Measurements from ENCODE around the gene PYROXD2.

The PYROXD2 gene

GRCh38 chr10:98453729-98454128 is 38.7 kb upstream of the PYROXD2 start:
- peaks cover 21% of the 10 kb centered on the region for H3K27me3 ChIP-seq (ENCODE audit: control insufficient read depth, low read length)
- TF ChIP-seq, protein P1, sequence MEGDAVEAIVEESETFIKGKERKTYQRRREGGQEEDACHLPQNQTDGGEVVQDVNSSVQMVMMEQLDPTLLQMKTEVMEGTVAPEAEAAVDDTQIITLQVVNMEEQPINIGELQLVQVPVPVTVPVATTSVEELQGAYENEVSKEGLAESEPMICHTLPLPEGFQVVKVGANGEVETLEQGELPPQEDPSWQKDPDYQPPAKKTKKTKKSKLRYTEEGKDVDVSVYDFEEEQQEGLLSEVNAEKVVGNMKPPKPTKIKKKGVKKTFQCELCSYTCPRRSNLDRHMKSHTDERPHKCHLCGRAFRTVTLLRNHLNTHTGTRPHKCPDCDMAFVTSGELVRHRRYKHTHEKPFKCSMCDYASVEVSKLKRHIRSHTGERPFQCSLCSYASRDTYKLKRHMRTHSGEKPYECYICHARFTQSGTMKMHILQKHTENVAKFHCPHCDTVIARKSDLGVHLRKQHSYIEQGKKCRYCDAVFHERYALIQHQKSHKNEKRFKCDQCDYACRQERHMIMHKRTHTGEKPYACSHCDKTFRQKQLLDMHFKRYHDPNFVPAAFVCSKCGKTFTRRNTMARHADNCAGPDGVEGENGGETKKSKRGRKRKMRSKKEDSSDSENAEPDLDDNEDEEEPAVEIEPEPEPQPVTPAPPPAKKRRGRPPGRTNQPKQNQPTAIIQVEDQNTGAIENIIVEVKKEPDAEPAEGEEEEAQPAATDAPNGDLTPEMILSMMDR (IDR thresholded peaks at IDR 0.05; ENCODE audit: low read depth, low read length, poor library complexity, severe bottlenecking): no peak
- TF ChIP-seq EZH2phosphoT487 (IDR thresholded peaks at IDR 0.05; ENCODE audit: borderline replicate concordance, low read length): no peak
- H3K79me2 ChIP-seq (ENCODE audit: control insufficient read depth, low read length): no peaks in the 10 kb centered on the region
- no peaks in the 10 kb centered on the region for H3K4me1 ChIP-seq (ENCODE audit: control insufficient read depth, low read length)
- no peaks in the 10 kb centered on the region for H4K20me1 ChIP-seq (ENCODE audit: control insufficient read depth, insufficient read depth, low read depth, low read length)
- H3K9me2 ChIP-seq (replicated peaks; ENCODE audit: control insufficient read depth, low read length): no peaks in the 10 kb centered on the region
- no peaks in the 10 kb centered on the region for H3K36me3 ChIP-seq (ENCODE audit: control insufficient read depth, low read length)
- peaks cover 5% of the 10 kb centered on the region; the same call in 1 of the 2 replicates for H3K9me3 ChIP-seq (ENCODE audit: control insufficient read depth, insufficient read depth, low read length)
- no peak overlapping the region for H3K4me3 ChIP-seq (ENCODE audit: low read length)
- no peak overlapping the region for H3K27ac ChIP-seq (ENCODE audit: low read depth, low read length)
- H3K4me2 ChIP-seq (ENCODE audit: low read length): no peak overlapping the region
- H3F3A ChIP-seq (ENCODE audit: control insufficient read depth, insufficient read depth): no peaks in the 10 kb centered on the region

- peaks cover 3% of the 10 kb centered on the region for H4K20me1 ChIP-seq (ENCODE audit: control insufficient read depth, insufficient read depth, low read depth, low read length)
- peaks cover 11% of the 10 kb centered on the region for H3K4me1 ChIP-seq (ENCODE audit: control insufficient read depth, low read length)
- peaks cover 5% of the 10 kb centered on the region; the same call in 1 of the 2 replicates for H3K9me3 ChIP-seq (ENCODE audit: control insufficient read depth, insufficient read depth, low read length)
- no peak overlapping the region for H3K4me3 ChIP-seq (ENCODE audit: low read length)
- H3K36me3 ChIP-seq (ENCODE audit: control insufficient read depth, low read length): peaks cover 9% of the 10 kb centered on the region
- peaks cover 19% of the 10 kb centered on the region for H3K79me2 ChIP-seq (ENCODE audit: control insufficient read depth, low read length)
- no peak overlapping the region for H3K27ac ChIP-seq (ENCODE audit: low read depth, low read length)
- peaks cover 14% of the 10 kb centered on the region for H3K27me3 ChIP-seq (ENCODE audit: control insufficient read depth, low read length)
- no peaks in the 10 kb centered on the region for H3K9me2 ChIP-seq (replicated peaks; ENCODE audit: control insufficient read depth, low read length)
- H3K4me2 ChIP-seq (ENCODE audit: low read length): no peak overlapping the region
- peaks cover 6% of the 10 kb centered on the region; the same call in 1 of the 2 replicates for H3F3A ChIP-seq (ENCODE audit: control insufficient read depth, insufficient read depth)
- TF ChIP-seq, protein P1 (IDR thresholded peaks at IDR 0.05; ENCODE audit: low read depth, low read length, poor library complexity, severe bottlenecking): no peak
- TF ChIP-seq EZH2phosphoT487 (IDR thresholded peaks at IDR 0.05; ENCODE audit: borderline replicate concordance, low read length): no peak
These were observed 35.6 kb upstream of the PYROXD2 start for GRCh38 chr10:98450618-98451017.

- Histone ChIP-seq H4K20me1 (ENCODE audit: control insufficient read depth, insufficient read depth, low read depth, low read length) (peaks cover 7% of the 10 kb centered on the region), H3K4me3 (ENCODE audit: low read length) (no peak overlapping the region), H3K79me2 (ENCODE audit: control insufficient read depth, low read length) (peaks cover 32% of the 10 kb centered on the region), H3K4me2 (ENCODE audit: low read length) (no peak overlapping the region), H3K9me2 (replicated peaks; ENCODE audit: control insufficient read depth, low read length) (no peaks in the 10 kb centered on the region), H3K27me3 (ENCODE audit: control insufficient read depth, low read length) (peaks cover 14% of the 10 kb centered on the region), H3K9me3 (ENCODE audit: control insufficient read depth, insufficient read depth, low read length) (peaks cover 5% of the 10 kb centered on the region; the same call in 1 of the 2 replicates), H3K4me1 (ENCODE audit: control insufficient read depth, low read length) (peaks cover 25% of the 10 kb centered on the region), H3K27ac (ENCODE audit: low read depth, low read length) (no peak overlapping the region), H3F3A (ENCODE audit: control insufficient read depth, insufficient read depth) (peaks cover 6% of the 10 kb centered on the region; the same call in 1 of the 2 replicates), H3K36me3 (ENCODE audit: control insufficient read depth, low read length) (peaks cover 23% of the 10 kb centered on the region)
- no peak for TF ChIP-seq EZH2phosphoT487 (IDR thresholded peaks at IDR 0.05; ENCODE audit: borderline replicate concordance, low read length)
- TF ChIP-seq, protein P1 (IDR thresholded peaks at IDR 0.05; ENCODE audit: low read depth, low read length, poor library complexity, severe bottlenecking): no peak
These were observed 34.3 kb upstream of the PYROXD2 start for GRCh38 chr10:98449287-98449686.
